ENCODE results near the gene SOX5.

The SOX5 gene

DNA sequence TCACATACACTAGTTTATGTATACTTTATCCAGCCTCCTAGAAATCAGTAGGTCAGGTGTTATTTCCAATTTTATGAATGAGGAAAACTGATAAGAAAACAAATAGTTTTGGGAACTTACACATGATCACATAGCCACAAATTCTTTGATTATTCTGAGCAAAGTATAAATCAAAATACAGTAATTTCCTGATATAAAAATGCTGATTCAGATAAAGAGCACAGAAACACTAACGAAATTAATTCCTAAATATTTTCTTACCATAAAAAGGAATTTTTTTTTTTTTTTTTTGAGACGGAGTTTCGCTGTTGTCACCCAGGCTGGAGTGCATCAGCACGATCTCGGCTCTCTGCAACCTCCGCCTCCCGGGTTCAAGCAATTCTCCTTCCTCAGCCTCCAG, 275.4 kb downstream of the SOX5 start:
- no peak for DNase-seq

DNA sequence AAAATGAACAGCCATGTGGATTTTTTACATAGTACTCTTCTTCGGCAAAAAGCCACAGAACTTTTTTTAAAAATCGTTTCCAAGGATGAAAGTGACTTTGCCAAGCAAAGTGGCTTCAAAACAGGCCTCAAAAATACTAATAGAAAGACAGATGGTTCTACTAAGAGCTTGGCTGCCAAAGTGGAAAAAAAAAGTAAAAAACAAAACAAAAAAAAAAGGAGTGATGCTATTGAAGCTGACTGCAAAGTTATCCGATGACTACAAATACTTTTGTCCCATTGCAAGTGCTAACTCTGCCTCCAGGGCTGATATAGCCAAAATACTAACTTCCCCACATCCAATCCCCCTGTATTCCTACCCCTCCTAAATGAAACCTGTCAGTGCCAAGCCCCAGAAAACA, 277.6 kb downstream of the SOX5 start:
- no peak for DNase-seq

DNA sequence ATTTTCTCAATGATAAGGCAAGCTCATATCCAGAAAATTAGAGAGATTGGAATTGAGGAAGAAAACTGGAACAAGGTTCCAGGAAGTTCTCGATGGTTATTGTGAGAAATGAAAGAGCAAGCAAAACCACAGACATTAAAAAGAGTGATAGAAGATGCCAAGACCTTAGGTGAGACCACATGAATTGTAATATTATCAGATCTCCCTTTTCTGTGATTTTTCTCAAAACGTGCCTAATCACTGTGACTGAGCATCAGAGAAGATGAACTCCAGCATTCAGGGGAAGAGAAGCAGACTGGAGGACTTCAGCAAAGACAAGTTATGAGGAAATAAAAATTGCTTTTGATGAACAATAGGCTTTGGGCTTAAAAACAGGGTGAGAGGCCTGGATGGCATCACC, 278.8 kb downstream of the SOX5 start:
- DNase-seq = no peak

DNA sequence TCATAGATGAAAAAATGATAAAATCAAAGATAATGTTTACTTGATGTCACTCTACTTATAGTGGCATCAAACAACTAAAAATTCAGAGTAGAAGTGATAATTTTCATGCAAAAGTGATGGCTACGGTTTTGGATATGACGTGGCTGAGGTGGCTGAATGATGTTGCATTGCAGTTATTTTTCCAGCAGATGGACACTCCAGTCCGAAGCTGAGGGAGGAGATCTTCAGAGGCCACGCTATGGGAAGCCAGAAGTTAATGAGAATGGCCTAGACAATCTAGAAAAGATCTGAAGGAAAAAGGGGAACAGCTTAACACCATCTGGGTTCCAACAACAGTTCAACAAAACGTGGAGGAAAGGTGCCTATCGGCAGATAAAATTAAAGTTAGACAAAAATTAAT, 279.8 kb downstream of the SOX5 start:
- no peak for DNase-seq

DNA sequence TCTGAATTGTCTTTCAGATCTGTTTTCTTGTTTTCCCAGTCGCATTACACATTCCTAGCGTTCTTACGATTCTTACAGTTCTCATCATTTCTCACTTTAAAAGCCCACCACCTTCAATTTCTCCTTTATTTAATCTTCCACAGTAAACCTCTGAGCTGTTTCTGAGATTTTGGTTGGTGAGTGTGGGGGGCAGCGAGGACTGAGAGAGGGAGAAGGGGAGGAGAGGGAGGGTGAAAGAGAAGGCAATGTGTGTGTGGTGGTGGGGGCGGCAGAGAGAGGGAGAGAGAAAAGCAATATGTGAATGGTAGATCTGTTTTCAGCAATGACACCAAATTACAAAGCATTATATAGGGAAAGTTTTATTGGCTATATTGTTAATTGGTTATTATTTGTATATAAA, 282.6 kb downstream of the SOX5 start:
- no peak for DNase-seq

DNA sequence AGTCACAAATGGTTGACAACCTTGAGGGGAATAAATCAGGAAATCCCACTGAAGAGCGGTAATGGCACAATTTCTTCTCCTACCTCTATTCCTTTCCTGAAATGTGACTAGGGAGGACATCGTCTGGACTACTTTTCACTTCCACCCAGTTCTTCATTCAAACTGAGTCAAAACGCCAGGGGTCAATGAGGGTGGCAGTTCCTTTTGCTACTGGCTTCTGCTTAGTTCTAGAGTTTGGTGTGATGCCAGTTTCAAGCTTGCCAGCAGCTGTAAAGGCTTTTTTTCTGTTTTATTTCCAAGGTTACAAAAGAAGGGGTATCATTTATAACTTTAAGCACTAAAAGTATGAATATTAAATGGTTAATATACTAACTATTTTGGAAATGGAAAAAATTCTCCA, 286.5 kb downstream of the SOX5 start:
- DNase-seq = no peak

DNA sequence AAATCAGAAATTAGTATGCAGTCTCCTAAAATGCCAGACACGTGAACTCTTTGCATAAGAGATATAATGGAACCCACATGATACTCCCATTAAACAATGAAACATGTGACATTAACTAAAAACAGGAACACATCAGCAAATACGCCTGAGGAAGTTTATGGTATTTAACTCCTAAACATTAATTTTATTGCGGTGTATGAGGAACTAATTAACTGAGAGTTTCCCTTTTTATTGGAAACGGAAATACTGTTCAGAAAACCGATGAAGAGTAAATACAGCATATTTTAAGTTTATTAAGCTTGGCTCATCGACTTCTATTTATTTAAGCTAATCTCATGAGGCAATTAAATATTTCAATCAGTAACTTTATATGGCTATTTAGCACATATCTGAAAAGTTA, 290.3 kb downstream of the SOX5 start:
- DNase-seq = no peak

DNA sequence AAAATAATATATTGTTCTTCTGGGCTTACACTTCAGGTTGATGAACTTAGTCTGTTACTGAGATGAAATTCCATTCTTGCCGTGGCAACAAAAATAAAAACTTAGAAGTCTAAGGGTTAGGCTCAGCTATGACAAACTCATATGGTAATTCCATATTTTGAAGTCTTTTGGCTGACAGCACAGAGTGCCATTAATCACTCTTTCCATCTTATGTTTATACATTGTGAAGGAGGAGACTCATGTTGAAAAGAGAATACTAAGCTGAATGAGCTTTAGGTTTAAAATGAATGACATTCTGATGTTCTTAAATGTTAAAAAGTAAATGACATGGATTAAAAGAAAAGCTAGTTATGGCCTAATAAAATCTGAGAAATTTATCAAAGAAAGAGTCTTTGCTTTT, 291.9 kb downstream of the SOX5 start:
- DNase-seq = no peak

DNA sequence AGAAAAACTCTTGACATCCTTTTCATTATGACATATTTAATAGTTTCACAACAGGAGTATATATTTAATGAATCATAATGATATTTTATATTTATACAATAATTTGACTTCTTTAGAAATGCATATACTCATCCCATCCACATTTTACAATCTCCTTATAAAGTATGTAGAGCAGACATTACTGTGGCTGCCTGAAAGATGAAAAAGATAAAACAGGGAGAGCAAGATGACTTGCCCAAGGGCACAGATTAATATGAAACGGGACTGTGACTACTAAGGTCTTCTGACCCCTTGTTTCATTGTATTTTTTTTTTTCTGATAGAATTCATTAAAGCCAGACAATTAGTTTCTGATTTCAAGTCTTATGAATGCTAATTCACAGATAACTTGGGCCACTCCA, 293.6 kb downstream of the SOX5 start:
- no peak for DNase-seq

DNA sequence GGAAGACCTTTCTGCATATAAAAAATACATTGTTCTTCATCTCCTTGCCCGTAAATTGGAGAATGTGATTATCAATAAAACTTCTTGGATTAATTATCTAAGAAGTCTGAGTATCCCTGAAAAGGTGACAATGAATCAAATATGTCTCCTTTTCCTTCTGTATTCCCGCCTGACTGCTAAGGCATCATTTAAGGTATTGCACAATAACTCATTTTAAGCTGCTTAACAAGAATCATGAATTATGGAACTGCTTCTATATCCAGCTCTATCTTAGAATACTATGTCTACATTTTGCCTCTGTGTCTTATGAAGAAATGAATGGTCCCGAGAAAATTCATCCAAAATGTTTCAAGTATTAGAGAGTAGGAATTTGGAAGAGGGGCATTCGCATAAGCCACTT, 294.4 kb downstream of the SOX5 start:
- DNase-seq = no peak

DNA sequence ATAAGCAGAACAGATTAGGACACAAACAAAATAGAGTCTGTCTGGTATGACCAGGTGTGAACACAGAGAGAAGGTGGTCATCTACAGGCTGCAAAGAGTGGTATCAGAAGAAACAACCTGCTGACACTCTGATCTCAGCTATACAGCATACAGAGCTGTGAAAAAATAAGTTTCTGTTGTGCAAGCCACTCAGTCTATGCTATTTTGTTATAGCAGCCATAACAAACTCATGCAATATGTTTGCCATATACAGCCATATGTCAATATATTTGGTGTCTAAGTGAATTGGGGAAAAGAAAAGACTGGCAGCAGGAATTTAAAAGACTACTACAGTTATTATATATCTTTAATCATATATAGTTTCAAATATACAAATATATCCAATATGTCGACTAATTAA, 300.9 kb downstream of the SOX5 start:
- no peak for DNase-seq

DNA sequence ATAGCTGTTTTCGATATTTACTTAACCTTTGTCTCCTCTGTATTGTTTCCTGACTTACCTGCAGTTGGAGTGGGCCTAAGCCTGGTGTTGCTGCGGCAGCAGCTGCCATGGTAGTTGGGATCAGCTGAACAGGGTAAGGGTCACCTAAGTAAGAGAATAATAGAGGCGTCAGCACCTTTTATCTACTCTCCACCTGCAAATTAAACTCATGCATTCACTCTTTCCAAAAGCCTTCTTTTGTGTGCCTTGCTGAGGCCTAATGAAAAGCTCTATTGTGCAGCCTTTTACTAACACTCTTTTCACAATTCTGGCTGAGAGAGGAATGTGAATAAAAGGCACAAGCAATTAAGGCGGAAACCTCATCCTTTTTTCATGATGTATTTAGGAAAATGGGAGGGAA, 308.7 kb downstream of the SOX5 start:
- no peak for DNase-seq

DNA sequence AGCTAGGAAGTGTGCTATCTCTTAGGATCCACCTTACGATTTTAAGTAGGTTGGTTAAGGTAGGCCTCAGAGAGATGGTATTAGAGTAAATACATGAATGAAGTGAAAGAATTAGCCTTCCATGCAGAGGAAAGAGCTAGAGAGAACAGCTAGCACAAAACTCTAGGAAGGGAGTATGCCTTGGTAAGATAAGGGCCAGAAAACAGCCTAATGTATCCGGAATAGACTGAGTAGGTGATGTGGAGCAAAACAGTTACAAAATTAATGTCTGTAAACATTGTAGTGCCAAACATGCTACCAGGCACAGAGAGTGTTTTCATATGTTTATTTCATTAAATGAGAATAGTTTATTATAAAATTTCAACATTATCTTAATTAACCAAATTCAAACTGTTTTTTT, 315.1 kb downstream of the SOX5 start:
- no peak for DNase-seq

DNA sequence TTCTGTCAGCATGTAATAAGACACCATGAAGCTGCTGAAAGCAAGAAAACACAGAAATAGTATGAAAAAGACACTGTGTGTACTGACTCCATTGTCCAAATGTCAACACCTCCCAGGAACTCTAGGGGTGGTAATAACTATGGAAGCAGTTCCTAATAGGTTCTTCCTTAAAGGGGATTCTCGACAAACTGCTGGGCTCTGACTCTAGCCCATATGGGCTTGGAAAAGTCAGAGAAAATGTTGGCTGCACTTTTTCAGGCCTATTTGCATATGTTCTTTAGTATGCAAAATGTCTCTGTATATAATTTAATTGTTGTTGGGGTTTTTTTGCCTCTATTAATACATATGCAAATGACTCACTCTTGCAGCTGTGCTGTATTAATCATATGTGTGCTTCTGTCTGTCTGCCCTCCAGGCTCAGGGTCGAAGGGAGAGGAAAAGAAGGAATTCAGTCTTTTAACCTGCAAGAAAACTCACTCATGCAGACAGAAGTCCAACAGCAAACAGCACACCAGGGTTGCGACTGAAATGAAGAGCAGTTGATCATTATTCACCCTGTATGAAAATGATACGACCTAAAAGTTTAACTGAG, 317.6 kb downstream of the SOX5 start:
- DNase-seq = no peak

DNA sequence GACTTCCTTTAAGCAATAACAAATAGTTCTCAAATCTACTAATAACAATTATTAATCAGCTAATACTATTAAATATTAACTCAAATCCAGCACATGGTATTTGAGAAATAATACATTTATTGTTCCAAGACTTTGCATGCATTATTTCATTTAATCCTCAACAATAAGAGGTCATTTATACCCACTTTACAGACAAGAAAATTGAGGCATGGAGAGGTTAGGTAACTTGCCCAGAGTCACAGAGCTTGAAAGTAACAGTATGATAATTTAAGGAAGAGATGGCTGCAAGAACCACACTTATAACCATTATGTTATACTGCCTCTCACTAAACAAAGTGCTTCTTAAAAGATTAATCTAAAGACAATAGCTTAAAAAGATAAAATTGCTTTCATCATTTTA, 318.9 kb downstream of the SOX5 start:
- no peak for DNase-seq

DNA sequence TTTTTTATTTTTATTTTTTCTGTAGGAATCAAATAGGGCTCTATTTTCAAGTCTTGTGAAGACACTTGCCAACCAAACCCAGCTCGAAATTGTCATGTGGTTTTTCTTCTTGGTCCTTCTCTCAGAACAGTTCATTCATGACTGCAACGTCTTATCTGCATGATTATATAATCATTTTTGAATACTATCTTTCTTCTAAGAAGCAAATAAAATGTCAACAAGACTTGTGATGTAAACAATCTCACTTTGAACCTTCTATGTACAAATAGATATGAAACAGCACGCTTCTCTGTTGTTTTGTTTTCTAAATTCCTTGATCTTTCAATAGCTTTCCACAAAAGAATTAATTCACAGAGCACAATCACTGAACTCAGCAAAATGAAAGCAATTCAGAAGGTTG, 320.7 kb downstream of the SOX5 start:
- no peak for DNase-seq

DNA sequence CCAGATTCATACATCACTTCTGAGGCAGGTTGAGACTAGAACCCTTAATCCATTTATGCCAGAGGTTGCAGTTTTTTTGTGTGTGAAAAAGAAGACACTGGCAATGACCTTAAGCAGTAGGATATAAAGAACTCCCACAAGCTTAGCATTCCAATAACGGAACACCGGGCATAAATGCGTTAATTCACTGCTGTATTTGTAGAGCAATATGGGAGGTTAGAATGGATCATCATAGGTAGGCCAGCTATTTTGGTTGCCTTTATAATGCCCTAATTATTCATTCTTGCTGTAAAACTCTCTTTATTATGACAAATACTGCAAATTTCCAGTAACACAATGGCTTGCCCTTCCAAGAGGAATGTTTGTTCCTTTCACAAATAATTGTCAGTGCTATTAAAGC, 322.7 kb downstream of the SOX5 start:
- no peak for DNase-seq

DNA sequence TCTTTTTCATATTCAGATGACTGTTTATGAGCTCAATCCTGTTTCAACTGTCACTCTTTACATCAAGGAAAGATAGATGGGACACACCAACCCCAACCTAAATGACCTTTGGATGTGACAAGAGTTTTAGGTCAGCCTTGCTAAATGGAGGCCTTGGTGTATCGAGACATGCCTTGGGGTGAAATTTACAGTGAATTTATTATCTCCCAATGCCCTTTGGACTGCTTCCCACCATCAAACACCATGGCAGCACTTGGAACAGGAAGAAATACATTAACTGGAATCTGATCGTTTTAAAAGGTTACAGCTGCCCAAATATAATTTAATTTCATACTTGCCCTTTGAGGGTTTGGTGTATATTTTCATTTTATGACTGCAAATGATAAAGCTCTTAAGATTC, 327.6 kb downstream of the SOX5 start:
- DNase-seq = no peak

DNA sequence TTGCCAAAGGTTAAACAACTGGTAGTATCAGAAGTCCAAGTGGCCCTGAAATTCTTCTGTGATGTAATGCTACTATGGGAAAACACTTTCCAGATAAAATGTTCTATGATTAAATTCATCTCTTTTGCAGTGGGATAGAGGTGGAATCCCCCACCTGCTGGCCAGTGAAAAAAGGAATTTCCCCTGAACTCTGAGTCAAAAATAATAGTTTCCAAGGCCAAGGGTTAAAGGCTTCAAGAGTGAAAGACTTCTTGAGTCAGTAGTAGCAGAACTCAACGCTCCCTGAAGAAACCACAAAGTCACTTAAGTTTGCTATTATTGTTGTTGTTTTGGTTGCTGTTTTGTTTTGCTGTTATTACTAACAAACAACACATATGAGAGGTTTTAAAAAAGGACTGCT, 330.8 kb downstream of the SOX5 start:
- DNase-seq = no peak

DNA sequence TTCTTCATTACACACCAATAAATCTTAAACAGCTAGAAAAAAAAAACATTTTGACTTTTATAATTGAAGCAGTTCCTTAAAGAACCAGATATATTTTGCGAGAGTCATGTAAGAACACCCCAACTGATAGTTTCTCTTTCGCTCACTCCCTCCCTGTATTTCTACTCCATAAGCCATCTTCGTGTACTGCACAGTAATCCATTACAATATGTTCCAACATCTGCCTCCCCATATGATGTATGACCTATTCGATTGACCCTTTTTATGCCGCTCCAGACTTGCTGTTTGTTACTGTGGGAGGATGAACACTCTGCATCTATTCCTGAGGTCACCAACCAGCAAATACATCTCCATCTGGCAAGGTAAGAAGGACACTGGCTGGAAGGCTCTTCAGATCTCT, 331.7 kb downstream of the SOX5 start:
- no peak for DNase-seq

DNA sequence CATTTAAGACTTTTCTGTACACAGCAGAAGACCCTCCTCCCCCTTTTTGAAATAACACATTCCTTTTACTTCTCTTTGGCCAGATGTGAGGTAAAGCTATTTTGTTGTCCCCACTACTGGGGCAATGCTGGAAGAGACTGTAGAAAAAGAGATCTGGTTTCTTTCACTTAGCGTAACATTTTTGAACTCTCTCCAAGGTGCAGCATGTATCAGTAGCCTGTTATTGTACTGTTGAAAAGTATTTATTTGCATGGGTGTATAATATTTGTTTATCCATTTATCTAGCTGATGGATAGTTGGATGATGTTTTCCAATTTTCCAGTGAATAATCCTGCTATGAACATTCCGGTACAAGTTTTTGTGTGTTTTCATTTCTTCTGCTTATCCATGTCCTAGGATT, 335.2 kb downstream of the SOX5 start:
- DNase-seq = no peak

DNA sequence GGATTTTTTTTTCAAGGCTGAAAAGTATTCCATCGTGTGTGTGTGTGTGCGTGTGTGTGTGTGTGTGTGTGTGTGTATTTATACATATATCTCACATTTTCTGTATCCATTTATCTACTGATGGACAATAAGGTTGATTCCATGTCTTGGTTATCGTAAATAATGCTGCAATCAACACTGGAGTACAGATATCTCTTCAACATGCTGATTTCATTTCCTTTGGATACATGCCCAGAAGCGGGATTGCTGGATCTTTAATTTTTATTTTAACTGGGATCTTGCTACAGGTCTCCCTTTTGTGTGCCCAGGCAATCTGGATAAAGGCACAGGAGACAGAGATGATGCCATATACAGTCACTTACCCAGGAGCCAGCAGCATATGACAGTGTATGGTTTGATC, 338.1 kb downstream of the SOX5 start:
- DNase-seq = no peak

DNA sequence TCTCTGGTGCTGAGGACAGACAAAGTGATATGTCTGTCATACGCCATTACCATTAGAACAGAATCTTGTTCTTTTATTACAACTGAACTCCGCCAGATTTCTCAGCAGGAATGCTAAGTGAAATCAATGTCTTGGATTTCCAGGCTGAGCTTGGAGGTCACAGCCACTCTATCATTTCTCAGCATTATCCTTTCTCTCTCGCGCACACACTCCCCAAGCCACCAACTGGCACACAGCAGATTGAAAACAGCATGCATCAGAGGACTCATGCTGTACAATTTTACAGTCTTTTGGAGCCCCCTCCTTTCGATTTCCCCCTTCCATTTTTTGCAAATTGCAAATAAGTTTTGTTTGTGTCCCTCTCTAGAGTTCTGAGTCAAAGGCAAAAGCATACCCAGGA, 348.6 kb downstream of the SOX5 start:
- no peak for DNase-seq

DNA sequence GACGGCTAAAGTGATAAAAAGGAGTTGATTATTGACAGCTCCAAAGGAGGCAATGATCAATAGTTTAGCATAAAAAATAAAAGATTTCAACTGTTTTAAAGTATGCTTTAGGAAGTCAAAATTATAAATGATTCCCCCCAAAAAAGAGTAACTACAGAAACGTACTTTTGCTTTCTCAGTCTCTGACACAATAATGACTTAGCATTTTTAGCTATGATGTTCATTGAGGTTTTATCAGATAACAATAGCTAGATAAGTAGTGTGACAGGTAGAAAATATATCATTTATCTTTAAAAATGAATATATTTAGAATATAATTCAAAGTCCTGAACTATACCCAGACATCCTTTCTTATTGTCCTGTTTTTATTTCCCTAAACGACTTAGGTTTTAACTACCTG, 352.9 kb downstream of the SOX5 start:
- no peak for DNase-seq

DNA sequence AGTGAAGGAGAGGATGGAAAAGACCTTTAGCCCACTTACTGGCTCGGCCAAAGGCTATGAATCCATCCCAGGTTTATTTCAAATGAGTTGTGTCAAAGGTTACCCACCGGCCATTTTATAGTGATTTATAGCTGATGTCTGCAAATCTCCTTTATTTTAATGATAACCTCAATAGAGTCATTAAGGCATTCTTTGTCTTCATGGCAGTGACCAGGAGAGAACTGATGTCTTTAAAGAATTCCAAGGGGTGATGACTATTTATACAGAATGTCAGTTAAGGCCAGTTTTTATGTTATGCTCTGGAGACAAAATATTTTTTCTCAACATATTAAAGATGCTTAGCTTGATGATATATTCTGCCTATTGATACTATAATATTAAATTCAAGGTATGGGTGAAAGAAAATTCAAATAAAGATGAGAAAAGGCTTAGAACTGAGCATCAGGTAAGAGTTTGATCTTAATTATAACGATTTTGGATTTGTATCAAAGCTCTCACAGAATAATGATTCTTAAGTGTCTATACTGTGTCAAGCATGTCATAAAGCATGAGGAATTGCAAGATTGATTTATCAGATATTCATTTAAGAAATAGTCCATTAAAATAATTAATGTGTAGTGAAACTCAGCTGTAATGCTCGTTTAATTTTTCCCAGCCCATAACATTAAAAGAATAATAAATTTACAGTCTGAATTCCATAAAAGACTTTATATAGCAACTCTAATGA, 361.5 kb downstream of the SOX5 start:
- DNase-seq = no peak
